H9 (cell line): ENCODE data around the gene NHLRC3. TPM values are rescaled to one million over a fixed set of nuclear protein-coding genes. Genes with fewer than 3 reads are reported as not detected.
A peak's percentile ranks its signal among the peaks of the same experiment; 100 is the strongest.

Experiments
- DNase-seq: peaks from one replicate; pipeline ENCODE4 v3.0.0-alpha.2; 2017
- H2AFZ ChIP-seq: one replicate; pipeline ENCODE4 v1.6.1; 2013; ENCODE audit warnings: mild to moderate bottlenecking, low read length, control low read depth, moderate library complexity
- H2AK5ac ChIP-seq: 2 replicates; pipeline ENCODE4 v1.6.1; 2013; ENCODE audit warnings: low read length, control low read depth, mixed read lengths; ENCODE audit not compliant: insufficient read length
- H2BK120ac ChIP-seq: one replicate; pipeline ENCODE4 v1.6.1; 2013; ENCODE audit warnings: low read depth, mild to moderate bottlenecking, low read length, control low read depth, inconsistent platforms; ENCODE audit not compliant: poor library complexity, severe bottlenecking
- H2BK12ac ChIP-seq: 2 replicates; pipeline ENCODE4 v1.6.1; 2013; ENCODE audit warnings: low read length, control low read depth, mixed read lengths, low read depth; ENCODE audit not compliant: insufficient read length
- H2BK15ac ChIP-seq: 2 replicates; pipeline ENCODE4 v1.6.1; 2013; ENCODE audit warnings: low read depth, low read length, control low read depth
- H2BK20ac ChIP-seq: one replicate; pipeline ENCODE4 v1.6.1; 2013; ENCODE audit warnings: low read depth, mild to moderate bottlenecking, low read length, control low read depth, inconsistent platforms; ENCODE audit not compliant: poor library complexity, severe bottlenecking
- H2BK5ac ChIP-seq: 2 replicates; pipeline ENCODE4 v1.6.1; 2013; ENCODE audit warnings: low read length, control low read depth, mixed read lengths; ENCODE audit not compliant: insufficient read length
- H3K14ac ChIP-seq: 2 replicates; pipeline ENCODE4 v1.6.1; 2013; ENCODE audit warnings: low read length, control low read depth; ENCODE audit not compliant: insufficient read depth
- H3K18ac ChIP-seq: 2 replicates; pipeline ENCODE4 v1.6.1; 2013; ENCODE audit warnings: low read depth, mild to moderate bottlenecking, mixed read lengths, low read length, control low read depth; ENCODE audit not compliant: insufficient read length
- H3K23ac ChIP-seq: 2 replicates; pipeline ENCODE4 v1.6.1; 2013; ENCODE audit warnings: low read length, control low read depth, mixed read lengths, low read depth; ENCODE audit not compliant: insufficient read length
- H3K23me2 ChIP-seq: 2 replicates; pipeline ENCODE4 v1.6.1; 2013; ENCODE audit warnings: low read depth, mild to moderate bottlenecking, mixed read lengths, low read length, control low read depth; ENCODE audit not compliant: insufficient read length, poor library complexity, severe bottlenecking
- H3K27ac ChIP-seq: 2 replicates; pipeline ENCODE4 v1.5.1; 2013; ENCODE audit warnings: low read length, control low read depth, mixed read lengths, low read depth; ENCODE audit not compliant: insufficient read length
- H3K27me3 ChIP-seq: 2 replicates; pipeline ENCODE4 v1.6.1; 2013; ENCODE audit warnings: low read length, control low read depth, inconsistent platforms; ENCODE audit not compliant: insufficient read depth
- H3K4ac ChIP-seq: 2 replicates; pipeline ENCODE4 v1.6.1; 2013; ENCODE audit warnings: low read depth, mild to moderate bottlenecking, control low read depth, inconsistent platforms, low read length, moderate library complexity
- H3K4me1 ChIP-seq: 2 replicates; pipeline ENCODE4 v1.6.1; 2013; ENCODE audit warnings: low read length, control low read depth, inconsistent platforms; ENCODE audit not compliant: insufficient read depth
- H3K4me2 ChIP-seq: 2 replicates; pipeline ENCODE4 v1.6.1; 2013; ENCODE audit warnings: low read length, control low read depth, mixed read lengths; ENCODE audit not compliant: insufficient read length, insufficient read depth
- H3K56ac ChIP-seq: 2 replicates; pipeline ENCODE4 v1.6.1; 2013; ENCODE audit warnings: low read depth, mild to moderate bottlenecking, mixed read lengths, low read length, control low read depth; ENCODE audit not compliant: insufficient read length
- H3K79me1 ChIP-seq: 2 replicates; pipeline ENCODE4 v1.6.1; 2013; ENCODE audit warnings: low read depth, mild to moderate bottlenecking, moderate library complexity, low read length, control low read depth, inconsistent platforms; ENCODE audit not compliant: insufficient read depth, poor library complexity, severe bottlenecking
- H3K79me2 ChIP-seq: 2 replicates; pipeline ENCODE4 v1.6.1; 2013; ENCODE audit warnings: low read length, control low read depth, inconsistent platforms; ENCODE audit not compliant: insufficient read depth
- H3K9ac ChIP-seq: 2 replicates; pipeline ENCODE4 v1.6.1; 2013; ENCODE audit warnings: low read length, control low read depth, mixed read lengths; ENCODE audit not compliant: insufficient read length; ENCODE audit errors: extremely low read depth
- H3K9me3 ChIP-seq: one replicate; pipeline ENCODE4 v1.6.1; 2013; ENCODE audit warnings: low read depth, low read length, inconsistent platforms; ENCODE audit not compliant: control insufficient read depth
- H3T11ph ChIP-seq: one replicate; pipeline ENCODE4 v1.6.1; 2013; ENCODE audit warnings: mild to moderate bottlenecking, low read length, control low read depth, inconsistent platforms
- H4K20me1 ChIP-seq: one replicate; pipeline ENCODE4 v1.6.1; 2013; ENCODE audit not compliant: control insufficient read depth, insufficient read length, insufficient read depth
- H4K5ac ChIP-seq: 2 replicates; pipeline ENCODE4 v1.6.1; 2013; ENCODE audit warnings: low read depth, mild to moderate bottlenecking, mixed read lengths, low read length, control low read depth; ENCODE audit not compliant: insufficient read length
- H4K8ac ChIP-seq: replicated peaks from 2 replicates; pipeline ENCODE4 v1.6.1; 2013; ENCODE audit warnings: low read length, control low read depth, mixed read lengths, low read depth; ENCODE audit not compliant: insufficient read length
- H4K91ac ChIP-seq: 2 replicates; pipeline ENCODE4 v1.6.1; 2013; ENCODE audit warnings: low read depth, mild to moderate bottlenecking, moderate library complexity, mixed read lengths, low read length, control low read depth; ENCODE audit not compliant: insufficient read length
- H3K27ac Mint-ChIP-seq, 3 experiments: 2 replicates in 2 of 3; 3 replicates in 1 of 3; pipeline ENCODE4 v1.8.0; 2020 to 2021; ENCODE audit warnings: mixed read lengths in 3 of 3, mild to moderate bottlenecking in 1 of 3, moderate library complexity in 1 of 3
- H3K27me3 Mint-ChIP-seq: 2 replicates; pipeline ENCODE4 v1.8.0; 2021; ENCODE audit warnings: low read depth, mild to moderate bottlenecking, moderate library complexity, mixed read lengths
- H3K36me3 Mint-ChIP-seq, 3 experiments: 2 replicates in 2 of 3; 3 replicates in 1 of 3; pipeline ENCODE4 v1.8.0; 2020 to 2021; ENCODE audit warnings: low read depth in 3 of 3, mixed read lengths in 3 of 3; ENCODE audit not compliant: insufficient read depth in 1 of 3
- H3K4me1 Mint-ChIP-seq, 2 experiments: 2 replicates each; pipeline ENCODE4 v1.8.0; 2020; ENCODE audit warnings: mixed read lengths in 2 of 2
- H3K4me3 Mint-ChIP-seq, 2 experiments: 2 replicates in 1 of 2; 3 replicates in 1 of 2; pipeline ENCODE4 v1.8.0; 2020 to 2021; ENCODE audit warnings: mild to moderate bottlenecking in 2 of 2, mixed read lengths in 2 of 2, moderate library complexity in 1 of 2
- H3K9me3 Mint-ChIP-seq, 2 experiments: 2 replicates in 1 of 2; 3 replicates in 1 of 2; pipeline ENCODE4 v1.8.0; 2020; ENCODE audit warnings: mild to moderate bottlenecking in 2 of 2, mixed read lengths in 2 of 2, moderate library complexity in 1 of 2
- WGBS: extraction: QIAGEN DNeasy Blood & Tissue Kit; methylation state at CpG from one replicate; pipeline ENCODE4 v1.1.7; 2013; ENCODE audit warnings: missing lambda C conversion rate, low lambda C conversion rate, mixed read lengths; ENCODE audit not compliant: insufficient read length; ENCODE audit errors: extremely low coverage; 5-methylcytosine and 5-hydroxymethylcytosine counted together
- total RNA-seq: library from RNA; stranded (reverse); gene quantifications from 2 replicates; pipeline ENCODE4 v1.2.1, GENCODE V29; 2021
- TF ChIP-seq, protein P1 (sequence below): fragments of 200-600 bp; sonication (generic); conservative IDR thresholded peaks from 3 replicates; pipeline ENCODE4 v1.8.0; 2021; ENCODE audit warnings: antibody characterized with exemption, mild to moderate bottlenecking

NHLRC3 gene
- total RNA-seq, 1 experiment from 2014 or later = 17.6 TPM

DNA sequence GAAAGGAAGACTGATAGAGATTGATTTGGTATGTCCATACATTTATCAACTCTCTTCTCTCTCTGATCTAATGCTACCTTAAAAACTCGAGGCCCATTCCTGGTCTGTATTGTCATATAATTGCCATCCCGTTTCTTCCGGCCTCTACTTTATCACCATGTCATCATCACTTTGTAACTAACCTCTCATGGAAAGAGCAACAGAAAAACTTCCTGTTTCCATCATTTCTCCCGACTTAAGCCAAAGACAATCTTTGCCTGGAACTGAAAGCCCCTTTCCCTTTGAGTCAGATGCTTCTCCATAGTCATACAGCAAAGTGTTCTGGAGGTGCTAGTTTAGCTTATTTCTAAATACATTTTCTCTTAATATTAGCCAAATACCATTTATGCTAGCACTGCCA is 44.9 kb upstream of the NHLRC3 start:
- Histone ChIP-seq H3K18ac (no peak overlapping the region), H3T11ph (no peak overlapping the region), H4K20me1 (no peaks in the 10 kb centered on the region), H3K4me2 (no peak overlapping the region), H3K14ac (no peak overlapping the region), H2BK20ac (no peak overlapping the region), H3K56ac (no peak overlapping the region), H3K9me3 (no peaks in the 10 kb centered on the region), H3K23ac (no peak overlapping the region), H2BK15ac (no peak overlapping the region), H3K79me1 (no peaks in the 10 kb centered on the region), H3K27ac (no peak overlapping the region), H4K91ac (no peak overlapping the region), H3K79me2 (no peaks in the 10 kb centered on the region), H2BK120ac (no peak overlapping the region), H3K27me3 (no peaks in the 10 kb centered on the region), H2BK5ac (no peak overlapping the region), H2AK5ac (no peak overlapping the region), H2AFZ (peak overlapping the region; percentile 40), H2BK12ac (no peak overlapping the region), H3K9ac (no peak overlapping the region), H4K5ac (no peak overlapping the region), H3K4ac (no peak overlapping the region), H4K8ac (no peak overlapping the region), H3K23me2 (no peaks in the 10 kb centered on the region), H3K4me1 (no peaks in the 10 kb centered on the region)
- Mint-ChIP-seq H3K4me3 (no peak overlapping the region), H3K27ac (no peak overlapping the region), H3K4me1 (peaks cover 3 to 11% of the 10 kb centered on the region in 2 experiments; a peak in 3 of 4 replicates), H3K9me3 (no peaks in the 10 kb centered on the region), H3K36me3 (no peaks in the 10 kb centered on the region), H3K27me3 (no peaks in the 10 kb centered on the region)
- no peak for DNase-seq
- no CpG with 5 or more reads among the region's 4 CpGs for WGBS
- TF ChIP-seq, protein P1, sequence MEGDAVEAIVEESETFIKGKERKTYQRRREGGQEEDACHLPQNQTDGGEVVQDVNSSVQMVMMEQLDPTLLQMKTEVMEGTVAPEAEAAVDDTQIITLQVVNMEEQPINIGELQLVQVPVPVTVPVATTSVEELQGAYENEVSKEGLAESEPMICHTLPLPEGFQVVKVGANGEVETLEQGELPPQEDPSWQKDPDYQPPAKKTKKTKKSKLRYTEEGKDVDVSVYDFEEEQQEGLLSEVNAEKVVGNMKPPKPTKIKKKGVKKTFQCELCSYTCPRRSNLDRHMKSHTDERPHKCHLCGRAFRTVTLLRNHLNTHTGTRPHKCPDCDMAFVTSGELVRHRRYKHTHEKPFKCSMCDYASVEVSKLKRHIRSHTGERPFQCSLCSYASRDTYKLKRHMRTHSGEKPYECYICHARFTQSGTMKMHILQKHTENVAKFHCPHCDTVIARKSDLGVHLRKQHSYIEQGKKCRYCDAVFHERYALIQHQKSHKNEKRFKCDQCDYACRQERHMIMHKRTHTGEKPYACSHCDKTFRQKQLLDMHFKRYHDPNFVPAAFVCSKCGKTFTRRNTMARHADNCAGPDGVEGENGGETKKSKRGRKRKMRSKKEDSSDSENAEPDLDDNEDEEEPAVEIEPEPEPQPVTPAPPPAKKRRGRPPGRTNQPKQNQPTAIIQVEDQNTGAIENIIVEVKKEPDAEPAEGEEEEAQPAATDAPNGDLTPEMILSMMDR = no peak
